Activated naive CD4-positive, alpha-beta T cell treated with anti-CD3 and anti-CD28 coated beads, Interleukin-2, amount 10 ng/mL, durations not matched to agents 7 days and 5 days (primary cell): ENCODE measurements around the gene MPV17.
"Not testable (repeated sequence)": the region's sequence is repeated elsewhere in the genome, so short reads cannot be mapped to it uniquely, and the experiment has no call there.

ENCODE experiments used
- CTCF ChIA-PET: fragments of 350-600 bp; sonication (Branson Sonifier 250); formaldehyde crosslinking; loops from one replicate; lab custom pipeline; 2021; ENCODE audit warnings: antibody characterized with exemption; lab: Charles Lee
- DNase-seq: peaks from one replicate; pipeline ENCODE4 v3.0.0-alpha.2; 2020
- H3K27ac Mint-ChIP-seq: one replicate; pipeline ENCODE4 v1.8.0; 2021; ENCODE audit warnings: mild to moderate bottlenecking, moderate library complexity, mixed read lengths
- H3K27me3 Mint-ChIP-seq: one replicate; pipeline ENCODE4 v1.8.0; 2021; ENCODE audit warnings: mild to moderate bottlenecking, mixed read lengths
- H3K36me3 Mint-ChIP-seq: one replicate; pipeline ENCODE4 v1.8.0; 2021; ENCODE audit warnings: mixed read lengths
- H3K4me1 Mint-ChIP-seq: one replicate; pipeline ENCODE4 v1.8.0; 2021; ENCODE audit warnings: mixed read lengths
- H3K4me3 Mint-ChIP-seq: one replicate; pipeline ENCODE4 v1.8.0; 2021; ENCODE audit warnings: mild to moderate bottlenecking, moderate library complexity, mixed read lengths
- H3K9me3 Mint-ChIP-seq: one replicate; pipeline ENCODE4 v1.8.0; 2021; ENCODE audit warnings: mixed read lengths

Gene MPV17

DNA sequence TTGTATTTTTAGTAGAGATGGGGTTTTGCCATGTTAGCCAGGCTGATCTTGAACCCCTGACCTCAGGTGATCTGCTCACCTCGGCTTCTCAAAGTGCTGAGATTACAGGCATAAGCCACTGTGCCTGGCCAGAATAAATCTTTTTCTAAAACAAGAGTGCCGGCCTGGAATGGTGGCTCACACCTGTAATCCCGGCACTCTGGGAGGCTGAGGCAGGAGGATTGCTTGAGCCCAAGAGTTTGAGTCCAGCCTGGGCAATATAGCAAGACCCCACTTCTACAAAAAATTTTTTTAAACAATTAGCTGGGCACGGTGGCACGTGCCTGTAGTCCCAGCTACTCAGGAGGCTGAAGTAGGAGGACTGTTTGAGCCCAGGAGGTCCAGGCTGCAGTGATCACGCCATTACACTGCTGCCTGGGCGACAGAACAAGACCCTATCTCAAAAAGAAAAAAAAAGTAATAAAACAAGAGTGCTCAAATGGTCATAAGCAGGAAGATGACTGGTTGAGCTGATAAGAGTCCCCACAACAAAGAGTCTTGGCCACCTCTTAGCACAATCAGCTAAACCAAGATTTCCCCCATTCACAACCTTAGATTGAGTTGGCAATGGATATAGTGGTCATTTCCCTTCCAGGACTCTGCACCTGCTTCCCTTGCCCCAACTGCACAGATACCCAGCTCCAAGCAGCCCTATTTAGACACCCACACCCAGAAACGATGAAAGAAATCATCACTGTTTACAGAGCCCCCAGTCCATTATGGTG lies 8.8 kb downstream of the MPV17 start:
- CTCF ChIA-PET: interaction anchor here (0.7 to 1.4 kb wide), 2 partner anchors 11 to 23 kb away, joined by 3 to 4 read pairs; no protein-coding TSS in a partner anchor
- DNase-seq: no peak
- no peak overlapping the region for H3K4me3 Mint-ChIP-seq
- H3K27ac Mint-ChIP-seq: no peak overlapping the region
- no peaks in the 10 kb centered on the region for H3K4me1 Mint-ChIP-seq
- H3K27me3 Mint-ChIP-seq: no peaks in the 10 kb centered on the region
- H3K9me3 Mint-ChIP-seq: no peaks in the 10 kb centered on the region
- peaks cover 8% of the 10 kb centered on the region for H3K36me3 Mint-ChIP-seq

DNA sequence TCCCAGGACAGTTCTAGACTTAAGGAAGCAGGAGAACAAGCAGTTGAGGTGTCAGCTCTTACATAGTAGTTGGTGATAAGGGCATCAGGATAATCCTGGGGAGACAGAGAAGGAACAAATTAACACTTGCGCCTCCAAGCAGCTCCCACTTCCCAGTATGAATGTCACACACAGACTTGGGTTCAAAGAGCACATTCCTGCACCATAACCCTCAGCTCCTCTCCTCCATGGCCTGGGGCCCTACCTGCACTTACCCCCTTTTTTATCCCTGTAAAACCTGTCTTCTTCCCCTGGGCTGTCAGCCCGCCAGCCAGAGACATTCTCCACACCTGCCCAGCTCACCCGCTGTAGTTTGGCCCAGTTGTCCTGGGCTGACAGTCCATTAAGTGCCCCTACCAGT lies 10.7 kb downstream of the MPV17 start:
- H3K4me1 Mint-ChIP-seq: no peaks in the 10 kb centered on the region
- peaks cover 16% of the 10 kb centered on the region for H3K27me3 Mint-ChIP-seq
- no peak for DNase-seq
- H3K27ac Mint-ChIP-seq: no peak overlapping the region
- H3K36me3 Mint-ChIP-seq: peaks cover 10% of the 10 kb centered on the region
- CTCF ChIA-PET: interaction anchor here (0.7 to 1.5 kb wide), 4 partner anchors 9 to 63 kb away, joined by 3 to 5 read pairs (median 4); no protein-coding TSS in a partner anchor
- no peak overlapping the region for H3K4me3 Mint-ChIP-seq
- H3K9me3 Mint-ChIP-seq: no peaks in the 10 kb centered on the region

DNA sequence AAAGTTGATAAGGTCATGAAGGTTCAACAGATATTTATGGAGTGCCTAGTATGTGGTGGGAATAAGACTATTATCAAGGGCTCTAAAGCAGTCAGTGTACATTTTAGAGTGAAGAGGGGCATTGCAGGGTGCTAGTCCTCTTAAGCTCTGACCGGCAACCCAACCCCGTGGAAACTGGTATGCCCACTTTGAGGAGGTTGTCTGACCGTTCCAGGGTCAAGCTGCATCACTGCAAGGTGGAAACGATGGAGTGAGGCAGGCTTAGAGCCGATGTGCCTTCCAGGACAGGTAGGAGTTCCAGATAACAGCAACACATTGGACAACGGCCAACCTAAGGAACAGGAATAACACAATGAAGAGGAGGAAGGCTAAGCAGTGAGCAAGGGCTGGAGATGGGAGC lies 13.2 kb downstream of the MPV17 start:
- no peak overlapping the region for H3K4me3 Mint-ChIP-seq
- H3K4me1 Mint-ChIP-seq: peaks cover 5% of the 10 kb centered on the region
- H3K27me3 Mint-ChIP-seq: peaks cover 41% of the 10 kb centered on the region
- peaks cover 10% of the 10 kb centered on the region for H3K36me3 Mint-ChIP-seq
- DNase-seq: no peak
- H3K9me3 Mint-ChIP-seq: no peaks in the 10 kb centered on the region
- H3K27ac Mint-ChIP-seq: no peak overlapping the region
- CTCF ChIA-PET: no interaction called here

DNA sequence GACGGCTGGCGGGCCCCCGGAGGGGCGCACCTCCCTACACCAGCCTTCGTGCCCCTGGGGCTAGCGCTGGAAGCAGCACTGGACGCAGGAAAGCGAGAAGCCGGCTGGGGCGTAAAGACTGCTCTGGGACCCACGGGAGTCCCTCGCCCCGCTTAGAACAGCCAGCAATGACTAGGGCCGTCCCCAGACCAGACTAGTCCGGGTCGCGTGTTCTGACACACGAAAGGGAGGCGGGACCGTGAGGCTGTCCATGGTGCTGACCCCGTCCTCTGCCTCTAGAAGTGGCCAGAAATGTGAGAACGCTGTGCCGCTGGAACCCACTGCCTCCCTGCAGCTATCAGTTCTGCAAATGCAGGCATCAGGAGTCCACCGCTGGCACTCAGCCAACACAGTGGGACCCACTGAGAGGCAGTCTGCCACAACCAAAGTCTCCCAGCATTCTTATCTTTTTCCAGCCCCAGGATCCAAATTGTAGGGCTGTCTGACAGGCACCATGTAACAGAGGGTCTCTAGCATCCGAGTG lies 14.5 kb downstream of the MPV17 start, which contains the start of gene UCN:
Gene UCN, minus strand, starts transcription at position 87 of the 523 bp plus-strand sequence. CDS start 550 bp downstream, outside the sequence.
- peak; percentile 28 for DNase-seq

DNA sequence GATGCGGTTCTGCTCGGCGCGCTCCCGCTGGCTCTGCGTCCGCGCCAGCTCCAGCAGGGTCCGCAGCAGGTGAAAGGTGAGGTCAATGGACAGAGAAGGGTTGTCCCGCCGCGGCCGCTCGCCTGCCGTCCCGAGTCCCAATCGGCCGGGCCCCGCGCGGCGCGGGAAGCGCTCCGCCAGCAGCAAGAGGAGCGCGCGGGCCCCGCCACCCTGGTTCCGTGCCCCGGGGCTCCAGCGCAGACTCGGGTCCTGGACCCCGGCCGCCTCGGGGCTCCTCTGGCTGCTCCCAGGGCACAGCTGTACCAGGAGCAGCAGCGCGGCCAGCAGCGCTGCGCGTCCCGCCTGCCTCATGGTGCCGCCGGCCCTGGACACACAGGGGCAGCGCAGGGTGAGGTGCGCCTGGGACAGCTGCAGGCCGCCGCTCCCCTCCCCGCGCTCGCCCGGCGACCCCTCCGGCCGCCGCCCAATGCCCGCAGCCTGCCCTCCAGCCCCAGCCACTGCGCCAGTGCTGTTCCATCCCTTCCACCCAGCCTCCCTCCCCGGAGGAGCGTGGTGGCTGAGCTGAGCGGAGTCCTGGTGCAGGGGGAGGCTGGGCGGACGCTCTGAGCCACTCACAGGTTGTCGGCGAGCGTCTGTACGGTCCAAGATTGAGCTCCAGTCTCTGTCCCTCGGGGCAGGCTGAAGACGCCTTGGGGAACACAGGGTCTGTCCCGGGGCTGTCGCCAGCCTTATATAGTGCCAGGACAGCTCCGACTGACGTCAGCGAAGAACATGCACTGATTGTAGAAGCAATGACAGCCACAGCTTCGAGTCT lies 15.1 kb downstream of the MPV17 start:
- Mint-ChIP-seq H3K36me3 (peaks cover 10% of the 10 kb centered on the region), H3K27ac (no peak overlapping the region), H3K4me3 (no peak overlapping the region), H3K27me3 (peaks cover 46% of the 10 kb centered on the region), H3K4me1 (peaks cover 8% of the 10 kb centered on the region), H3K9me3 (no peaks in the 10 kb centered on the region)
- CTCF ChIA-PET: no interaction called here
- no peak for DNase-seq

More for the DNA sequence above, 14.5 kb downstream of the MPV17 start, which contains the start of gene UCN:
- peaks cover 5% of the 10 kb centered on the region for H3K4me1 Mint-ChIP-seq
- CTCF ChIA-PET: no interaction called here
- H3K36me3 Mint-ChIP-seq: peaks cover 10% of the 10 kb centered on the region
- H3K27ac Mint-ChIP-seq: no peak within 1 kb of the TSS
- H3K4me3 Mint-ChIP-seq: no peak within 1 kb of the TSS
- peaks cover 46% of the 10 kb centered on the region for H3K27me3 Mint-ChIP-seq
- no peaks in the 10 kb centered on the region for H3K9me3 Mint-ChIP-seq

DNA sequence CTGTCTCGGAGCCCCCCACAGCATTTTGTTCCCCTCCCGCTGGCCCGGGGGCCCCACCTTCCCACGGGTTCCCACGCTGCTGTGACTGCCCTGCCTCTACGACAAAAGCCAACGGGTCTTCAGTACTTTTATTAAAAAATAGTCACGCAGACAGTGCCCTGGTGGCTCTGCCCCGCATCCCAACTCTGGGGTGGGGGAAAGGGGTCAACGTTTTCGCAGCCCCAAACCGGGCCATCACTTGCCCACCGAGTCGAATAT lies 15.7 kb downstream of the MPV17 start:
- no peak overlapping the region for H3K4me3 Mint-ChIP-seq
- no peak overlapping the region for H3K27ac Mint-ChIP-seq
- peaks cover 8% of the 10 kb centered on the region for H3K36me3 Mint-ChIP-seq
- H3K4me1 Mint-ChIP-seq: peaks cover 9% of the 10 kb centered on the region
- CTCF ChIA-PET: no interaction called here
- H3K9me3 Mint-ChIP-seq: no peaks in the 10 kb centered on the region
- peaks cover 46% of the 10 kb centered on the region for H3K27me3 Mint-ChIP-seq
- DNase-seq: no peak

DNA sequence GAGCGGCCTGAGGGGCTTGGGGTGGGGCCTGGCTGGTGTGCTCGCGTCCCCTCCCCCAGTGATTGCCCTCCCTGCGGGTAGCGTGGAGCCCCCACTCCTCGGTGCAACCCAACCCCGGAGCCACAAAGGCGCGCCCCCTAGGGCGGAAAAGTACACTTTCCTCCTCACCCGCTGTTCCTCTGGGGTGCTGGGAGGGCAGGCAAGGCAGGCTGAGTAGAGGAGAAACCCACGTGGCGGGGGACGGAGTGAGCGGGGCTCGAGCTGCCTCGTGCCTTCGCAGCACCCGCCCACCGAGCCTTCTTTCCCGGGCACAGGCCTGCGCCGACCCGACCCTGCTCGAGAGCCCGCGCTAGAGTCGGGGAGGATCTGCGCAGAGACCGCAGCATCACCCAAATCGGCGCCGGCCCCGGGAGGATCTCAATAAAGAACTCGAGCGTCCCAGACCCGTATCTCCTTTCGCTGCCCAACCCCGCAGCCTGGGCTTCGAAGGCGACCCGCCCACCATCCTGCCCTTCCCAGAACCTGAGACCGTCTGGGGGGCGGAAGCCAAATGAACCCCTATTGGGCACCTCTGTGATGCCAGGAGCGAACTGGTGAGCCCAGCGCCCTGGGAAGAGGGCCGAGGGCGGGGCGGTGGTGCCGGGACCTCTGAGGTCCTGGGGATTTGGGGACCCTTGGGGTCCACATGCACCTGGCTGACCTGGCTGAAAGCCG lies 16.2 kb downstream of the MPV17 start:
- Mint-ChIP-seq H3K36me3 (peaks cover 8% of the 10 kb centered on the region), H3K4me1 (peaks cover 9% of the 10 kb centered on the region), H3K4me3 (peak overlapping the region; percentile 31), H3K27ac (no peak overlapping the region), H3K27me3 (peaks cover 46% of the 10 kb centered on the region), H3K9me3 (no peaks in the 10 kb centered on the region)
- peak; percentile 56 for DNase-seq
- CTCF ChIA-PET: no interaction called here

DNA sequence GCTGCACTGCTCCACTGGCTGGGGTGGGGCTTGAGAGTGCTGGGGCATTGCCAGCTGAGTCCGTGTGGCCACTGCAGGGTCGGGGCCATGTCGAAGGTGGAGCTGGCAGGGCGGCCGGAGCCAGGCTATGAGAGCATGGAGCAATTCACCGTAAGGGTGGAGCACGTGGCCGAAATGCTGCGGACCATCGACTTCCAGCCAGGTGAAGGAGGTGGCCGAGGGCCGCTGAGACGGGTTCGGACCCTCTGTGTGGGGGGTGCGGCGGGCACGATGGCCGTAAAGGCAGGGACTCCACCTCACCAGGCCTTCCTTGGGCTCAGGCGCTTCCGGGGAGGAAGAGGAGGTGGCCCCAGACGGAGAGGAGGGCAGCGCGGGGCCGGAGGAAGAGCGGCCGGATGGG lies 16.8 kb downstream of the MPV17 start:
- Mint-ChIP-seq H3K27me3 (peaks cover 49% of the 10 kb centered on the region), H3K36me3 (peaks cover 8% of the 10 kb centered on the region), H3K9me3 (no peaks in the 10 kb centered on the region), H3K4me1 (peaks cover 9% of the 10 kb centered on the region), H3K4me3 (no peak overlapping the region), H3K27ac (no peak overlapping the region)
- CTCF ChIA-PET: no interaction called here
- DNase-seq: no peak

DNA sequence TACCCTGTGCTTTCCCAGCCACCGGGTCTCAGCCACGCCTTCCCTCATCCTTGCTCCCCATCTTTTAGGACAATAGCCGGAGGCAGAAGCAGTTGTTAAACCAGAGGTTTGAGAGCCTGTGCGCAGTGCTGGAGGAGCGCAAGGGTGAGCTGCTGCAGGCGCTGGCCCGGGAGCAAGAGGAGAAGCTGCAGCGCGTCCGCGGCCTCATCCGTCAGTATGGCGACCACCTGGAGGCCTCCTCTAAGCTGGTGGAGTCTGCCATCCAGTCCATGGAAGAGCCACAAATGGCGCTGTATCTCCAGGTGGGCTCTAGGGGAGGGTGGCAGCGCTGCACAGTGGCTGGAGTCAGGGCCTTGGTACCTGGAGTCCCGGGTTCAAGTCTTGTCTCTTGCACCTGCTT lies 17.4 kb downstream of the MPV17 start:
- DNase-seq: no peak
- Mint-ChIP-seq H3K4me3 (no peak overlapping the region), H3K27me3 (peaks cover 49% of the 10 kb centered on the region), H3K27ac (peak overlapping the region; percentile 1), H3K9me3 (no peaks in the 10 kb centered on the region), H3K36me3 (peaks cover 8% of the 10 kb centered on the region), H3K4me1 (peaks cover 9% of the 10 kb centered on the region)
- CTCF ChIA-PET: interaction anchor here (0.6 to 1.3 kb wide), 2 partner anchors 26 to 62 kb away, joined by 3 to 4 read pairs; no protein-coding TSS in a partner anchor

DNA sequence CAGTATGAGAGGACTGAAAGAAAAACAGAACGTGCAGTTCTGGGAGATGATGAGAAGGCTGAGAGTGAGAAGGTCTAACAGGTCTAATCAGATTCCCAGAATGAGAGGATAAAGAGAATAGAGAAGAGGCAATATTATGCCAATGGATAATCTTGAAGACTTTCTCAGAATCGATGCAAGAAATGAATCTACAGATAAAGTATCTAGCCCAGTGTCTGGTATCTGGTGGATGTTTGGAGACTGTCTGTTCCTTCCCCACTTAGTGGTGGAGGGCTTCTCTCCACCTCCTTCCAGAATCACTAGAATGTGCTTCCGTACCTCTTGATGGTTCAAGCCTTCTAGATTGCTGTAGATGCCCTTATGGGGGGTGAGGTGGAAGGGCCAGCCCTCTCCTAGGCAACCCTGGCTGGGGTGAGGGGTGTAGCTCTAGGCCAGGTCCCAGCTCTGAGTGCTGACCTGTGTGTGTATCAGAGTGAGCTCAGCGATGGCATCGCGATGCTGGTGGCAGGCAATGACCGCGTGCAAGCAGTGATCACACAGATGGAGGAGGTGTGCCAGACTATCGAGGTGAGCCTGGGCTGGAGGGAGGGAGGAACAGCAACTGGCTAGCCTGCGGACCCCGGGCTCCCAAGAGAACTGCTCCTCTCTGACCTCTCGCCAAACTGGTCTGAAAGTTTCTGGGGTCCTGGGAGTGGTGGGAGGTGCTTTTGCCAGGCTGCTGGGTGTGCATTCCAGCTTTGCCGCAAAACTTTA lies 18.2 kb downstream of the MPV17 start:
- CTCF ChIA-PET: interaction anchor here (0.6 to 2.0 kb wide), 3 partner anchors 25 to 204 kb away, joined by 3 to 14 read pairs (median 4); no protein-coding TSS in a partner anchor
- Mint-ChIP-seq H3K36me3 (peaks cover 6% of the 10 kb centered on the region), H3K4me3 (no peak overlapping the region), H3K27ac (no peak overlapping the region), H3K4me1 (peaks cover 9% of the 10 kb centered on the region), H3K9me3 (no peaks in the 10 kb centered on the region), H3K27me3 (peaks cover 49% of the 10 kb centered on the region)
- no peak for DNase-seq

DNA sequence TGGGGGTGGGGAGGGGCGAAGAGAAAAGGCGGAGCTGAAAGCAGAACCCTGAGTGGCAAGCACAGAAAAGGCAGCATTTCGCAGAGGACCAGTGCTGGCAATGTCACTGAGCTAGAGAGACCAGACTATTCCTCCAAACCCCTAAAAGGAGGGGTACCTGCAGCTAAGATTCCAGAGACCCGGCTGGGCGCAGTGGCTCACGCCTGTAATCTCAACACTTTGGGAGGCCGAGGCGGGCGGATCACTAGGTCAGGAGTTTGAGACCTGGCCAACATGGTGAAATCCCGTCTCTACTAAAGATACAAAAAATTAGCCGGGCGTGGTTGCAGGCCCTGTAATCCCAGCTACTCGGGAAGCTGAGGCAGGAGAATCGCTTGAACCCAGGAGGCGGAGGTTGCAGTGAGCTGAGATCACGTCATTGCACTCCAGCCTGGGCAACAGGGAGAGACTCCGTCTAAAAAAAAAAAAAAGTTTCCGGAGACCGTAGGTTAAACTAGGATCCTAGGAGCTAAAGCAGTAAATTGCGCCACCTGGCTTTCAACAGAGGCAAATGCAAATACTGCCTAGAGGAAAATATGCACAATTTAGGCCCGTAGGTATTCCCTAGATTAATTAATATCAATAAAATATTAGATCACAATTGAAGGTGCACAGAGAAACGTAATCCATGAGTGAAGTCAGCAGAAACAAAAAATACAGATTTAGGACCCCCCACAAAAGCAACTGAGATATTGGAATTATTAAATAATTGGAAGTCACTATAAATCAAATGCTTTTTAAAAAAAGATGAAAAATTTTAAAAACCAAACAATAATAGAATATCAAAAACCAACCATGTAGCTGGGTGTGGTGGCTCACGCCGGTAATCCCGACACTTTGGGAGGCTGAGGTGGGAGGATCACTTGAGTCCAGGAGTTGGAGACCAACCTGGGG lies 19.5 kb downstream of the MPV17 start:
- Mint-ChIP-seq H3K27me3 (peaks cover 55% of the 10 kb centered on the region), H3K4me1 (peaks cover 9% of the 10 kb centered on the region), H3K4me3 (peak overlapping the region; percentile 62), H3K27ac (no peak overlapping the region), H3K9me3 (no peaks in the 10 kb centered on the region), H3K36me3 (no peaks in the 10 kb centered on the region)
- peak; percentile 60 for DNase-seq
- CTCF ChIA-PET: interaction anchor here (0.6 to 2.8 kb wide), 35 partner anchors 9 to 471 kb away, joined by 3 to 21 read pairs (median 5); partner anchors contain the start of genes ABHD1, MPV17 and TRIM54

DNA sequence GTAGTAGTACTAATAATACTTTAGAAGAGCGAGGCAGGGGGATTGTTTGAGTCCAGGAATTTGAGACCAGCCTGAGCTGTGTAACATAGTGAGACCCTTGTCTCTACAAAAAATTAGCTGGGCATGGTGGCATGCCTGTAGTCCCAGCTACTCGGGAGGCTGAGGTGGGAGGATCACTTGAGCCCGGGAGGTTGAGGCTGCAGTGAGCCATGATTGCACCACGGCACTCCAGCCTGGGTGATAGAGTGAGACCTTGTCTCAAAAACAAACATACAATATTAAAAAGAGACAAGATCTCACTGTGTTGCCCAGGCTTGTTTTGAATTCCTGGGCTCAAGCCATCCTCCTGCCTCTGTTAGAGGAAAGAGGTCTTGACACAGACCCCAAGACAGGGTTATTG lies 22.3 kb downstream of the MPV17 start:
- H3K27ac Mint-ChIP-seq, H3K4me1 Mint-ChIP-seq: not testable (repeated sequence)
- CTCF ChIA-PET: interaction anchor here (1.2 to 1.7 kb wide), 3 partner anchors 11 to 49 kb away, joined by 3 to 5 read pairs (median 3); no protein-coding TSS in a partner anchor

More for the DNA sequence above, 22.3 kb downstream of the MPV17 start:
- peaks cover 43% of the 10 kb centered on the region for H3K27me3 Mint-ChIP-seq
- H3K36me3 Mint-ChIP-seq, H3K9me3 Mint-ChIP-seq, H3K4me3 Mint-ChIP-seq, DNase-seq: not testable (repeated sequence)
